GM23338 (cell line): ENCODE results near the gene SYNE3. TPM values are rescaled to one million over a fixed set of nuclear protein-coding genes. Genes with fewer than 3 reads are reported as not detected.

Experiments used
- ATAC-seq: fragments of 200-7000 bp; cut with Tn5 transposase; 3 replicates; pipeline ENCODE4 v1.9.1; 2020
- DNase-seq: peaks from one replicate; pipeline ENCODE4 v3.0.0-alpha.2; 2015; ENCODE audit warnings: low spot score
- H2AFZ ChIP-seq: fragments of 200-600 bp; sonication (generic); 2 replicates; pipeline ENCODE4 v1.8.0; 2016; ENCODE audit warnings: antibody characterized with exemption, mild to moderate bottlenecking, moderate library complexity
- H3F3A ChIP-seq: fragments of 200-600 bp; sonication (generic); replicated peaks from 2 replicates; pipeline ENCODE4 v1.8.0; 2017; ENCODE audit warnings: antibody characterized with exemption, mixed run types, low read depth
- H3K27ac ChIP-seq: fragments of 200-600 bp; sonication (generic); 2 replicates; pipeline ENCODE4 v1.6.1; 2016; ENCODE audit warnings: low read depth
- H3K27me3 ChIP-seq: fragments of 200-600 bp; sonication (generic); 2 replicates; pipeline ENCODE4 v1.8.0; 2016; ENCODE audit warnings: mild to moderate bottlenecking, mixed run types, moderate library complexity; ENCODE audit not compliant: insufficient read depth
- H3K36me3 ChIP-seq: fragments of 200-600 bp; sonication (generic); 2 replicates; pipeline ENCODE4 v1.8.0; 2016; ENCODE audit warnings: mild to moderate bottlenecking; ENCODE audit not compliant: insufficient read depth
- H3K4me1 ChIP-seq: fragments of 200-600 bp; sonication (generic); 2 replicates; pipeline ENCODE4 v1.8.0; 2016; ENCODE audit warnings: mild to moderate bottlenecking, moderate library complexity; ENCODE audit not compliant: insufficient read depth
- H3K4me2 ChIP-seq: fragments of 200-600 bp; sonication (generic); 2 replicates; pipeline ENCODE4 v1.7.1; 2017; ENCODE audit warnings: mixed run types
- H3K4me3 ChIP-seq: fragments of 200-600 bp; sonication (generic); 2 replicates; pipeline ENCODE4 v1.6.1; 2016; ENCODE audit warnings: mixed run types
- H3K79me2 ChIP-seq: fragments of 200-600 bp; sonication (generic); replicated peaks from 2 replicates; pipeline ENCODE4 v1.8.0; 2017; ENCODE audit warnings: mild to moderate bottlenecking; ENCODE audit not compliant: insufficient read depth
- H3K9me2 ChIP-seq: fragments of 200-600 bp; sonication (generic); 2 replicates; pipeline ENCODE4 v1.8.0; 2017; ENCODE audit not compliant: insufficient read depth
- H4K20me1 ChIP-seq: fragments of 200-600 bp; sonication (generic); replicated peaks from 2 replicates; pipeline ENCODE4 v1.8.0; 2017; ENCODE audit warnings: mild to moderate bottlenecking; ENCODE audit not compliant: insufficient read depth
- H3K27ac Mint-ChIP-seq: 2 replicates; pipeline ENCODE4 v1.8.0; 2020; ENCODE audit warnings: inconsistent platforms, mild to moderate bottlenecking, moderate library complexity, mixed read lengths
- H3K27me3 Mint-ChIP-seq: 3 replicates; pipeline ENCODE4 v1.8.0; 2022; ENCODE audit warnings: low read depth, mild to moderate bottlenecking, moderate library complexity, mixed read lengths, inconsistent platforms; ENCODE audit not compliant: insufficient read depth, poor library complexity
- H3K36me3 Mint-ChIP-seq: 3 replicates; pipeline ENCODE4 v1.8.0; 2021; ENCODE audit warnings: low read depth, mild to moderate bottlenecking, inconsistent platforms, moderate library complexity, mixed read lengths
- H3K4me1 Mint-ChIP-seq: 3 replicates; pipeline ENCODE4 v1.8.0; 2020; ENCODE audit warnings: mild to moderate bottlenecking, inconsistent platforms, mixed read lengths
- H3K4me3 Mint-ChIP-seq: 3 replicates; pipeline ENCODE4 v1.8.0; 2021; ENCODE audit warnings: moderate library complexity, mild to moderate bottlenecking, inconsistent platforms, mixed read lengths
- H3K9me3 Mint-ChIP-seq: 3 replicates; pipeline ENCODE4 v1.8.0; 2020; ENCODE audit warnings: moderate library complexity, mild to moderate bottlenecking, inconsistent platforms, mixed read lengths
- CREB1 ChIP-seq: fragments of 250-450 bp; sonication (Bioruptor Pico); IDR thresholded peaks from 2 replicates; pipeline ENCODE4 v1.5.0; 2020; ENCODE audit warnings: low read depth, mild to moderate bottlenecking, moderate library complexity
- EZH2 ChIP-seq: fragments of 200-600 bp; sonication (generic); IDR thresholded peaks from one replicate; pipeline ENCODE4 v1.8.0; 2017; ENCODE audit warnings: antibody characterized with exemption, mild to moderate bottlenecking, low read depth; ENCODE audit not compliant: unreplicated experiment
- EZH2phosphoT487 ChIP-seq: fragments of 200-600 bp; sonication (generic); IDR thresholded peaks from one replicate; pipeline ENCODE4 v1.8.1; 2018; ENCODE audit warnings: antibody characterized with exemption; ENCODE audit not compliant: unreplicated experiment
- JUNB ChIP-seq: IDR thresholded peaks from one replicate; pipeline ENCODE4 v1.6.1; 2016; ENCODE audit warnings: antibody characterized with exemption; ENCODE audit not compliant: unreplicated experiment
- NANOG ChIP-seq: IDR thresholded peaks from 2 replicates; pipeline ENCODE4 v1.6.1; 2016; ENCODE audit warnings: antibody characterized with exemption, borderline replicate concordance
- POLR2AphosphoS5 ChIP-seq: IDR thresholded peaks from 2 replicates; pipeline ENCODE4 v1.6.1; 2016; ENCODE audit warnings: antibody characterized with exemption, low read depth
- STAT1 ChIP-seq: IDR thresholded peaks from one replicate; pipeline ENCODE4 v1.6.1; 2016; ENCODE audit warnings: antibody characterized with exemption; ENCODE audit not compliant: unreplicated experiment
- ZNF114 ChIP-seq: fragments of 250-450 bp; sonication (Bioruptor Pico); IDR thresholded peaks from 2 replicates; pipeline ENCODE4 v1.5.0; 2020; ENCODE audit warnings: mild to moderate bottlenecking, moderate library complexity
- ZNF331 ChIP-seq: fragments of 250-450 bp; sonication (Bioruptor Pico); IDR thresholded peaks from 2 replicates; pipeline ENCODE4 v1.5.0; 2020; ENCODE audit warnings: low read depth, mild to moderate bottlenecking, moderate library complexity
- polyA plus RNA-seq: library from polyadenylated mRNA; unstranded; fragments of >200 nt; fragmentation: Nextera tagmentation; extraction: Ambion mirVana; gene quantifications from 2 replicates; pipeline ENCODE4 v1.2.1, GENCODE V29; 2016
- total RNA-seq: library from RNA; depleted of rRNA; stranded (reverse); fragments of >200 nt; shearing (Covaris generic); gene quantifications from 2 replicates; pipeline ENCODE4 v1.2.3, GENCODE V29; 2014
- TF ChIP-seq, protein P1 (sequence below): IDR thresholded peaks from one replicate; pipeline ENCODE4 v1.6.1; 2018; ENCODE audit warnings: antibody characterized with exemption; ENCODE audit not compliant: unreplicated experiment
- TF ChIP-seq, protein P2 (sequence below): IDR thresholded peaks from 2 replicates; pipeline ENCODE4 v1.6.1; 2016; ENCODE audit warnings: antibody characterized with exemption
- TF ChIP-seq, protein P3 (sequence below), 2 experiments: fragments of 200-600 bp in 1 of 2; sonication (generic) in 1 of 2; conservative IDR thresholded peaks; 2 replicates each; pipeline versions ENCODE4 v1.5.1 to v1.6.1; 2016 to 2017; ENCODE audit warnings: antibody characterized with exemption in 2 of 2, low read depth in 2 of 2, mild to moderate bottlenecking in 2 of 2, moderate library complexity in 1 of 2
- TF ChIP-seq, protein P4 (sequence below): fragments of 250-450 bp; sonication (Bioruptor Pico); IDR thresholded peaks from 2 replicates; pipeline ENCODE4 v1.5.0; 2020; ENCODE audit warnings: mild to moderate bottlenecking, moderate library complexity

Gene SYNE3
- total and polyA plus RNA-seq, 2 experiments from 2014 or later, result 0.02 to 0.03 TPM

DNA sequence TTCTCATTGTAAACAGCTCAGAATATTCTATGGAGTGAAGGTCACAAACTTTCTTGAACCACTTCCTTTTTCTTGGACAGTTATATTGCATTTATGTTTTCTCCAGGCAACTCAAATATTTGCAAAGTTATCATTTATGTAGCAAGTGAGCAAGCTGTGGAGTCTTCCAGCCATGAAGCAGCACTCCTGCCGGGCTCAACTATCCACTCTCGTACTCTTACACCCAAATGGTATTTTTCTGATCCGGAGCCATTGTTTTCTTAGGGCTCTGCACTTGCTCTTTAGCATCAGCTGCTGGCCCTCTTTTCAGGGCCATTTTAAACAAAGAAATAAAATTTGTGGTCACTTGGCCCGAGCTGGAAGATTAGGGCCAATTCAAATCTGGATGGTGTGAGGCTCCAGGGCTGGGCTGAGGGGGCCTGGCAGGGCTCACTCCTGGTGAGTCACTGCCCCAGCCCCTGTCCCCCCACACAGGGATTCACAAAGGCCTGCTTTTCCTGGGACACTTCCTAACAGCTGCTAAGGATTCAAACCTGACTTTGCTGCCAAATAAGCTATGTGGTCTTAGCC lies 19.7 kb downstream of the SYNE3 start:
- Histone ChIP-seq H3F3A (no peaks in the 10 kb centered on the region), H3K9me2 (no peaks in the 10 kb centered on the region), H3K4me3 (no peak overlapping the region), H4K20me1 (no peaks in the 10 kb centered on the region), H3K79me2 (no peaks in the 10 kb centered on the region), H3K27me3 (no peaks in the 10 kb centered on the region), H2AFZ (no peak overlapping the region), H3K4me1 (no peaks in the 10 kb centered on the region), H3K4me2 (no peak overlapping the region), H3K36me3 (no peaks in the 10 kb centered on the region), H3K27ac (no peak overlapping the region)
- Mint-ChIP-seq H3K9me3 (no peaks in the 10 kb centered on the region), H3K4me1 (no peaks in the 10 kb centered on the region), H3K4me3 (no peak overlapping the region), H3K27me3 (peaks cover 2% of the 10 kb centered on the region), H3K36me3 (no peaks in the 10 kb centered on the region), H3K27ac (no peak overlapping the region; the same call in 1 of the 2 replicates)
- ATAC-seq (no peak), DNase-seq (no peak)
- TF ChIP-seq POLR2AphosphoS5 (no peak), JUNB (no peak), STAT1 (no peak), ZNF331 (no peak), EZH2 (no peak), CREB1 (CRISPR knock-in tag) (no peak), NANOG (no peak), ZNF114 (CRISPR knock-in tag) (no peak), EZH2phosphoT487 (no peak)
- TF ChIP-seq, protein P1, sequence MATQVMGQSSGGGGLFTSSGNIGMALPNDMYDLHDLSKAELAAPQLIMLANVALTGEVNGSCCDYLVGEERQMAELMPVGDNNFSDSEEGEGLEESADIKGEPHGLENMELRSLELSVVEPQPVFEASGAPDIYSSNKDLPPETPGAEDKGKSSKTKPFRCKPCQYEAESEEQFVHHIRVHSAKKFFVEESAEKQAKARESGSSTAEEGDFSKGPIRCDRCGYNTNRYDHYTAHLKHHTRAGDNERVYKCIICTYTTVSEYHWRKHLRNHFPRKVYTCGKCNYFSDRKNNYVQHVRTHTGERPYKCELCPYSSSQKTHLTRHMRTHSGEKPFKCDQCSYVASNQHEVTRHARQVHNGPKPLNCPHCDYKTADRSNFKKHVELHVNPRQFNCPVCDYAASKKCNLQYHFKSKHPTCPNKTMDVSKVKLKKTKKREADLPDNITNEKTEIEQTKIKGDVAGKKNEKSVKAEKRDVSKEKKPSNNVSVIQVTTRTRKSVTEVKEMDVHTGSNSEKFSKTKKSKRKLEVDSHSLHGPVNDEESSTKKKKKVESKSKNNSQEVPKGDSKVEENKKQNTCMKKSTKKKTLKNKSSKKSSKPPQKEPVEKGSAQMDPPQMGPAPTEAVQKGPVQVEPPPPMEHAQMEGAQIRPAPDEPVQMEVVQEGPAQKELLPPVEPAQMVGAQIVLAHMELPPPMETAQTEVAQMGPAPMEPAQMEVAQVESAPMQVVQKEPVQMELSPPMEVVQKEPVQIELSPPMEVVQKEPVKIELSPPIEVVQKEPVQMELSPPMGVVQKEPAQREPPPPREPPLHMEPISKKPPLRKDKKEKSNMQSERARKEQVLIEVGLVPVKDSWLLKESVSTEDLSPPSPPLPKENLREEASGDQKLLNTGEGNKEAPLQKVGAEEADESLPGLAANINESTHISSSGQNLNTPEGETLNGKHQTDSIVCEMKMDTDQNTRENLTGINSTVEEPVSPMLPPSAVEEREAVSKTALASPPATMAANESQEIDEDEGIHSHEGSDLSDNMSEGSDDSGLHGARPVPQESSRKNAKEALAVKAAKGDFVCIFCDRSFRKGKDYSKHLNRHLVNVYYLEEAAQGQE, result no peak
- TF ChIP-seq, protein P2, sequence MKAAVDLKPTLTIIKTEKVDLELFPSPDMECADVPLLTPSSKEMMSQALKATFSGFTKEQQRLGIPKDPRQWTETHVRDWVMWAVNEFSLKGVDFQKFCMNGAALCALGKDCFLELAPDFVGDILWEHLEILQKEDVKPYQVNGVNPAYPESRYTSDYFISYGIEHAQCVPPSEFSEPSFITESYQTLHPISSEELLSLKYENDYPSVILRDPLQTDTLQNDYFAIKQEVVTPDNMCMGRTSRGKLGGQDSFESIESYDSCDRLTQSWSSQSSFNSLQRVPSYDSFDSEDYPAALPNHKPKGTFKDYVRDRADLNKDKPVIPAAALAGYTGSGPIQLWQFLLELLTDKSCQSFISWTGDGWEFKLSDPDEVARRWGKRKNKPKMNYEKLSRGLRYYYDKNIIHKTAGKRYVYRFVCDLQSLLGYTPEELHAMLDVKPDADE, result no peak
- TF ChIP-seq, protein P3, sequence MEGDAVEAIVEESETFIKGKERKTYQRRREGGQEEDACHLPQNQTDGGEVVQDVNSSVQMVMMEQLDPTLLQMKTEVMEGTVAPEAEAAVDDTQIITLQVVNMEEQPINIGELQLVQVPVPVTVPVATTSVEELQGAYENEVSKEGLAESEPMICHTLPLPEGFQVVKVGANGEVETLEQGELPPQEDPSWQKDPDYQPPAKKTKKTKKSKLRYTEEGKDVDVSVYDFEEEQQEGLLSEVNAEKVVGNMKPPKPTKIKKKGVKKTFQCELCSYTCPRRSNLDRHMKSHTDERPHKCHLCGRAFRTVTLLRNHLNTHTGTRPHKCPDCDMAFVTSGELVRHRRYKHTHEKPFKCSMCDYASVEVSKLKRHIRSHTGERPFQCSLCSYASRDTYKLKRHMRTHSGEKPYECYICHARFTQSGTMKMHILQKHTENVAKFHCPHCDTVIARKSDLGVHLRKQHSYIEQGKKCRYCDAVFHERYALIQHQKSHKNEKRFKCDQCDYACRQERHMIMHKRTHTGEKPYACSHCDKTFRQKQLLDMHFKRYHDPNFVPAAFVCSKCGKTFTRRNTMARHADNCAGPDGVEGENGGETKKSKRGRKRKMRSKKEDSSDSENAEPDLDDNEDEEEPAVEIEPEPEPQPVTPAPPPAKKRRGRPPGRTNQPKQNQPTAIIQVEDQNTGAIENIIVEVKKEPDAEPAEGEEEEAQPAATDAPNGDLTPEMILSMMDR (conservative IDR thresholded peaks at IDR 0.05; ENCODE audit: low read depth in 2 of 2), result no peak
- TF ChIP-seq, protein P4, sequence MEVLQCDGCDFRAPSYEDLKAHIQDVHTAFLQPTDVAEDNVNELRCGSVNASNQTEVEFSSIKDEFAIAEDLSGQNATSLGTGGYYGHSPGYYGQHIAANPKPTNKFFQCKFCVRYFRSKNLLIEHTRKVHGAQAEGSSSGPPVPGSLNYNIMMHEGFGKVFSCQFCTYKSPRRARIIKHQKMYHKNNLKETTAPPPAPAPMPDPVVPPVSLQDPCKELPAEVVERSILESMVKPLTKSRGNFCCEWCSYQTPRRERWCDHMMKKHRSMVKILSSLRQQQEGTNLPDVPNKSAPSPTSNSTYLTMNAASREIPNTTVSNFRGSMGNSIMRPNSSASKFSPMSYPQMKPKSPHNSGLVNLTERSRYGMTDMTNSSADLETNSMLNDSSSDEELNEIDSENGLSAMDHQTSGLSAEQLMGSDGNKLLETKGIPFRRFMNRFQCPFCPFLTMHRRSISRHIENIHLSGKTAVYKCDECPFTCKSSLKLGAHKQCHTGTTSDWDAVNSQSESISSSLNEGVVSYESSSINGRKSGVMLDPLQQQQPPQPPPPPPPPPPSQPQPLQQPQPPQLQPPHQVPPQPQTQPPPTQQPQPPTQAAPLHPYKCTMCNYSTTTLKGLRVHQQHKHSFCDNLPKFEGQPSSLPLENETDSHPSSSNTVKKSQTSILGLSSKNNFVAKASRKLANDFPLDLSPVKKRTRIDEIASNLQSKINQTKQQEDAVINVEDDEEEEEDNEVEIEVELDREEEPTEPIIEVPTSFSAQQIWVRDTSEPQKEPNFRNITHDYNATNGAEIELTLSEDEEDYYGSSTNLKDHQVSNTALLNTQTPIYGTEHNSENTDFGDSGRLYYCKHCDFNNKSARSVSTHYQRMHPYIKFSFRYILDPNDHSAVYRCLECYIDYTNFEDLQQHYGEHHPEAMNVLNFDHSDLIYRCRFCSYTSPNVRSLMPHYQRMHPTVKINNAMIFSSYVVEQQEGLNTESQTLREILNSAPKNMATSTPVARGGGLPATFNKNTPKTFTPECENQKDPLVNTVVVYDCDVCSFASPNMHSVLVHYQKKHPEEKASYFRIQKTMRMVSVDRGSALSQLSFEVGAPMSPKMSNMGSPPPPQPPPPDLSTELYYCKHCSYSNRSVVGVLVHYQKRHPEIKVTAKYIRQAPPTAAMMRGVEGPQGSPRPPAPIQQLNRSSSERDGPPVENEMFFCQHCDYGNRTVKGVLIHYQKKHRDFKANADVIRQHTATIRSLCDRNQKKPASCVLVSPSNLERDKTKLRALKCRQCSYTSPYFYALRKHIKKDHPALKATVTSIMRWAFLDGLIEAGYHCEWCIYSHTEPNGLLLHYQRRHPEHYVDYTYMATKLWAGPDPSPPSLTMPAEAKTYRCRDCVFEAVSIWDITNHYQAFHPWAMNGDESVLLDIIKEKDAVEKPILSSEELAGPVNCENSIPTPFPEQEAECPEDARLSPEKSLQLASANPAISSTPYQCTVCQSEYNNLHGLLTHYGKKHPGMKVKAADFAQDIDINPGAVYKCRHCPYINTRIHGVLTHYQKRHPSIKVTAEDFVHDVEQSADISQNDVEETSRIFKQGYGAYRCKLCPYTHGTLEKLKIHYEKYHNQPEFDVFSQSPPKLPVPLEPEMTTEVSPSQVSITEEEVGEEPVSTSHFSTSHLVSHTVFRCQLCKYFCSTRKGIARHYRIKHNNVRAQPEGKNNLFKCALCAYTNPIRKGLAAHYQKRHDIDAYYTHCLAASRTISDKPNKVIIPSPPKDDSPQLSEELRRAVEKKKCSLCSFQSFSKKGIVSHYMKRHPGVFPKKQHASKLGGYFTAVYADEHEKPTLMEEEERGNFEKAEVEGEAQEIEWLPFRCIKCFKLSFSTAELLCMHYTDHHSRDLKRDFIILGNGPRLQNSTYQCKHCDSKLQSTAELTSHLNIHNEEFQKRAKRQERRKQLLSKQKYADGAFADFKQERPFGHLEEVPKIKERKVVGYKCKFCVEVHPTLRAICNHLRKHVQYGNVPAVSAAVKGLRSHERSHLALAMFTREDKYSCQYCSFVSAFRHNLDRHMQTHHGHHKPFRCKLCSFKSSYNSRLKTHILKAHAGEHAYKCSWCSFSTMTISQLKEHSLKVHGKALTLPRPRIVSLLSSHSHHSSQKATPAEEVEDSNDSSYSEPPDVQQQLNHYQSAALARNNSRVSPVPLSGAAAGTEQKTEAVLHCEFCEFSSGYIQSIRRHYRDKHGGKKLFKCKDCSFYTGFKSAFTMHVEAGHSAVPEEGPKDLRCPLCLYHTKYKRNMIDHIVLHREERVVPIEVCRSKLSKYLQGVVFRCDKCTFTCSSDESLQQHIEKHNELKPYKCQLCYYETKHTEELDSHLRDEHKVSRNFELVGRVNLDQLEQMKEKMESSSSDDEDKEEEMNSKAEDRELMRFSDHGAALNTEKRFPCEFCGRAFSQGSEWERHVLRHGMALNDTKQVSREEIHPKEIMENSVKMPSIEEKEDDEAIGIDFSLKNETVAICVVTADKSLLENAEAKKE (CRISPR knock-in tag), result no peak
